Sigmoid colon (tissue), 7 donors: ENCODE data around the gene EVC. TPM values are rescaled to one million over a fixed set of nuclear protein-coding genes. Genes with fewer than 3 reads are reported as not detected.
A peak's percentile ranks its signal among the peaks of the same experiment; 100 is the strongest.

ENCODE experiments used
- DNase-seq: peaks from one replicate; pipeline ENCODE4 v3.0.0-alpha.2; 2019
- H3K27ac ChIP-seq, 4 donors: fragments of 200-600 bp; sonication (generic); one replicate each; pipeline ENCODE4 v1.5.1; 2016 to 2019; ENCODE audit warnings: mild to moderate bottlenecking in 1 of 4
- H3K27me3 ChIP-seq, 3 donors: fragments of 200-600 bp; sonication (generic); one replicate each; pipeline ENCODE4 v1.5.1; 2019; ENCODE audit warnings: mild to moderate bottlenecking in 1 of 3
- H3K36me3 ChIP-seq, 4 donors: fragments of 200-600 bp; sonication (generic); one replicate each; pipeline ENCODE4 v1.5.1; 2016 to 2019
- H3K4me1 ChIP-seq, 4 donors: fragments of 200-600 bp; sonication (generic); one replicate each; pipeline ENCODE4 v1.5.1; 2017 to 2019
- H3K4me3 ChIP-seq, 4 donors: fragments of 200-600 bp; sonication (generic); one replicate each; pipeline ENCODE4 v1.5.1; 2017 to 2019; ENCODE audit warnings: mild to moderate bottlenecking in 2 of 4, moderate library complexity in 1 of 4
- H3K9me3 ChIP-seq, 4 donors: fragments of 200-600 bp in 3 of 4; sonication (generic) in 3 of 4; one replicate each; pipeline versions ENCODE4 v1.5.1 to v1.6.1; 2013 to 2019
- EP300 ChIP-seq, 4 donors: sonication (generic); formaldehyde crosslinking; IDR thresholded peaks; one replicate each; pipeline ENCODE4 v1.6.1; 2017; ENCODE audit warnings: antibody characterized with exemption in 4 of 4
- POLR2A ChIP-seq, 2 donors: fragments of 450-650 bp; IDR thresholded peaks; one replicate each; pipeline ENCODE4 v1.6.1; 2016; ENCODE audit warnings: antibody characterized with exemption in 2 of 2, mild to moderate bottlenecking in 2 of 2, moderate library complexity in 2 of 2
- POLR2AphosphoS5 ChIP-seq, 4 donors: sonication (generic); formaldehyde crosslinking; IDR thresholded peaks; one replicate each; pipeline ENCODE4 v1.6.1; 2017; ENCODE audit warnings: antibody characterized with exemption in 4 of 4
- WGBS, 2 donors: extraction: QIAGEN DNeasy Blood & Tissue Kit; methylation state at CpG; one replicate each; pipeline ENCODE4 v1.1.7; 2013; 5-methylcytosine and 5-hydroxymethylcytosine counted together
- intact Hi-C: fragments of 100-400 bp; cut with DNase I; formaldehyde crosslinking; loops from one replicate; pipeline ENCODE4 v1.15.1; 2023
- polyA plus RNA-seq, 3 donors: library from polyadenylated mRNA; stranded (reverse); fragments of 200-250 nt; gene quantifications; one replicate each; pipeline ENCODE4 v1.2.3, GENCODE V29; 2013
- total RNA-seq, 4 donors: library from RNA; depleted of rRNA; stranded (reverse); fragments of >200 nt; gene quantifications; one replicate each; pipeline ENCODE4 v1.1.0, GENCODE V29; 2016
- TF ChIP-seq, protein P1 (sequence below), 4 experiments: fragments of 450-650 bp in 3 of 4; fragments of 200-600 bp in 1 of 4; IDR thresholded peaks; one replicate each; pipeline ENCODE4 v1.5.1; 2016 to 2019; ENCODE audit warnings: antibody characterized with exemption in 4 of 4, mild to moderate bottlenecking in 3 of 4, moderate library complexity in 2 of 4
- donor health status: healthy with polysubstance abuse.
- donor health status: Bipolar disorder and iron deficiency.
- donor health status: healthy.

The EVC gene
- total and polyA plus RNA-seq, 7 donors: 0.46 to 35.2 (median 15.6) TPM

DNA sequence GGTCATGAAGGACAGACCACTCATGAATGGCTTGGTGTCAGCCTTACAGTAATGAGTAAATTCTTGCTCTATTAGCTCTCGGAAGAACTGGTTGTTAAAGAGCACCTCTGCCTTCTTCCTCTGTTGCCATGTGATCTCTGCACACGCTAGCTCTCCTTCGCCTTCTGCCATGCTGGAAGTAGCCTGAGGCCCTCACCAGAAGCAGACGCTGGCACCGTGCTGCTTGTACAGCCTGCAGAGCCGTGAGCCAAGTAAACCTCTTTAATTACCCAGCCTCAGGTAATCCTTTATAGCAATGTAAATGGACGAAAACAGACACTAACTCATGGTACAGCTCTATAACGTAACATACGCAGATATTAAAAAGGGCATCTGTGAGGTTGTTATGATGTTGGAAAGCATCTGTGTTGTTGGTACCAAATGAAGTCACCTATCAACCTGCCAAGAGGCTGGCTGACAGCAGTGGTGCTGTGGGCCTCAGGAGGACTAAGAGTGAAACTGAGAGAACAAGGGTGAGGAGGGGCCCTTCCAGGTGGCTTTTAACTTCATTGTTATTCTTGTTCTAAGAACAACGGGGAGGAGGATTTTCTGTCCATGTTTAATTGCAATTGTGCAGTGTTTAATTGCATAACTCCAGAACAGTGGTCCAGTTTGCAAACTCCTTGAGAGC is 112.7 kb downstream of the EVC start:
- TF ChIP-seq EP300 (IDR thresholded peaks at IDR 0.05) (no peak), POLR2A (IDR thresholded peaks at IDR 0.05) (no peak), POLR2AphosphoS5 (IDR thresholded peaks at IDR 0.05) (no peak)
- TF ChIP-seq, protein P1, sequence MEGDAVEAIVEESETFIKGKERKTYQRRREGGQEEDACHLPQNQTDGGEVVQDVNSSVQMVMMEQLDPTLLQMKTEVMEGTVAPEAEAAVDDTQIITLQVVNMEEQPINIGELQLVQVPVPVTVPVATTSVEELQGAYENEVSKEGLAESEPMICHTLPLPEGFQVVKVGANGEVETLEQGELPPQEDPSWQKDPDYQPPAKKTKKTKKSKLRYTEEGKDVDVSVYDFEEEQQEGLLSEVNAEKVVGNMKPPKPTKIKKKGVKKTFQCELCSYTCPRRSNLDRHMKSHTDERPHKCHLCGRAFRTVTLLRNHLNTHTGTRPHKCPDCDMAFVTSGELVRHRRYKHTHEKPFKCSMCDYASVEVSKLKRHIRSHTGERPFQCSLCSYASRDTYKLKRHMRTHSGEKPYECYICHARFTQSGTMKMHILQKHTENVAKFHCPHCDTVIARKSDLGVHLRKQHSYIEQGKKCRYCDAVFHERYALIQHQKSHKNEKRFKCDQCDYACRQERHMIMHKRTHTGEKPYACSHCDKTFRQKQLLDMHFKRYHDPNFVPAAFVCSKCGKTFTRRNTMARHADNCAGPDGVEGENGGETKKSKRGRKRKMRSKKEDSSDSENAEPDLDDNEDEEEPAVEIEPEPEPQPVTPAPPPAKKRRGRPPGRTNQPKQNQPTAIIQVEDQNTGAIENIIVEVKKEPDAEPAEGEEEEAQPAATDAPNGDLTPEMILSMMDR (IDR thresholded peaks at IDR 0.05): no peak
- no peaks in the 10 kb centered on the region for H3K9me3 ChIP-seq
- H3K4me3 ChIP-seq: no peak overlapping the region
- H3K27me3 ChIP-seq: no peaks in the 10 kb centered on the region
- no peaks in the 10 kb centered on the region for H3K4me1 ChIP-seq
- no peak for DNase-seq
- WGBS, 2 donors: 78 to 88% methylated on average over 10 of the region's 10 CpGs
- H3K36me3 ChIP-seq: peaks cover 0 to 44% (median 9%) of the 10 kb centered on the region in 4 donors
- no peak overlapping the region for H3K27ac ChIP-seq
- intact Hi-C loops: no loop called here

DNA sequence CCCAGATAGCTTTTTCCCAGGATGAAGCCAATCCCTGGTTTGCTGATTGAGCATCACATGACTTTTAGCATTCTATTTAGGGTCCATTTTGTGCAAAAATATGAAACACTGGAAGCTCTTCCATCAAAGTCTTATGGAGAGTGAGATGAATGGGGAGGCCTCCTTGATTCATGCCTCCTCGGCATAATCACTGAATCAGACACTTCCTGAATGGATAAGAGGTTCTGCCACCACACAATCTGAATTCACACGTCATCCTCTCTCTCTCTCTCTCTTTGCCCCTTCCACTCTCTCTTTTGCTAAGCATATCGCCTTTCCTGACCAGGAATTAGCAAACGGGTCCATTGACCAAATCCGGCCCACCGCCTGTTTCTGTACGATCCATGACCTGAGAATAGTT is 113.2 kb downstream of the EVC start:
- intact Hi-C loops: no loop called here
- Histone ChIP-seq H3K27ac (no peak overlapping the region), H3K9me3 (no peaks in the 10 kb centered on the region), H3K36me3 (peaks cover 0 to 39% (median 9%) of the 10 kb centered on the region in 4 donors), H3K4me3 (no peak overlapping the region), H3K27me3 (no peaks in the 10 kb centered on the region), H3K4me1 (no peaks in the 10 kb centered on the region)
- no peak for TF ChIP-seq EP300 (IDR thresholded peaks at IDR 0.05)
- DNase-seq: no peak
- WGBS, 2 donors: 86 to 87% methylated on average over 7 of the region's 7 CpGs

DNA sequence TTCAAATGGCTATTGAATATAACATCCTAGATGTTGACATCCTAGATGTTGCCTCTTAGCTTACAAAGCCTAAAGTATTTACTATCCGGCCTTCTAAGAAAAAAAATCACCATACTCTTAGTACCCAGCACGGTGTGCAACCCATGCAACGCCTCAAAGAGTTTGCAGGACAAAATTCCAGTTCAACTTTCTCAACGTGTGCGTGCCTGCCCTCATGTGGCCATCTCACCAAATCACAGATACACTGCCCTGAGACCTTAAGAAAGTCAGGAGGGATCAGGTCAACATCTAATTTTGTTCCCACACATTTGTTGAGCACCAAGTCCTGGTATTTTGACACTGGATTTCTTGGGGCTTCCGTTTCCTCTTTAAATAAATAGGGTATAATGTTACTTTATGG is 113.6 kb downstream of the EVC start:
- H3K27me3 ChIP-seq: no peaks in the 10 kb centered on the region
- no peak for DNase-seq
- H3K9me3 ChIP-seq: no peaks in the 10 kb centered on the region
- peaks cover 0 to 35% (median 9%) of the 10 kb centered on the region in 4 donors for H3K36me3 ChIP-seq
- intact Hi-C loops: no loop called here
- TF ChIP-seq, protein P1 (IDR thresholded peaks at IDR 0.05): peak in 1 of 4 experiments; percentile 12
- TF ChIP-seq POLR2AphosphoS5 (IDR thresholded peaks at IDR 0.05) (no peak), POLR2A (IDR thresholded peaks at IDR 0.05) (no peak), EP300 (IDR thresholded peaks at IDR 0.05) (no peak)
- no peak overlapping the region for H3K27ac ChIP-seq
- no peaks in the 10 kb centered on the region for H3K4me1 ChIP-seq
- no peak overlapping the region for H3K4me3 ChIP-seq
- WGBS, 2 donors: 56 to 66% methylated on average over 6 of the region's 6 CpGs

DNA sequence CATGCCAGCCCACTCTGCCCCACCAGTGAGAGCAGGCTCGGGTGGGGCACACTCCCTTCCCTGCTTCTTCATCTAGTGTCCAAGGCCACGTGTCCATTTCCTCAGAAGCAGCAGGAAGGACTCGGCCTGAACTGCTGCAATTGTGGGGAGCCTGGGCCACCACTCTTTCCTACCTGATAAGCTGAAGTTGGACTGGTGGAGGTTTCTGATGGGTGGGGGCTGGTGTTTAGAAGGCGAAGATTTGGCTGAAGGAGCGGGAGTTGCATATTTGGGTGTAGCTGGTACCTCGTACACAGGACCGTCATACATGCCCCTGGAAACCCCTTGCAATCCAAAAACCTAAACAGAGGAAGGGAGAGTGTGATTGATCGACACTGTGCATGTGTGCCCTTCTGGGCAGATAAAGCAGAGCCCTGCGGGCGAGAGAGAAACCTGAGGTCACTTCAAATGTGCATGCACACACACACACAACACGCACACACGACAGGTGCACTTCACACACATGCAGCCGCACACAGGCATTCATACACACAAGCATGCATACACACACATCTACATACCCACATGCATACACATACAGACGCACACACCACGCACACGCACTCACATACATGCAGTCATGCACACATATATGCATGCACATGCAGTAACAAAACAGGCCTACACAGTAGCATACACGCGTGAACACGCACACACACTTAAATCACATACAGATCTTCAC is 114.5 kb downstream of the EVC start:
- intact Hi-C loops: no loop called here
- TF ChIP-seq POLR2A (IDR thresholded peaks at IDR 0.05) (no peak), EP300 (IDR thresholded peaks at IDR 0.05) (no peak), POLR2AphosphoS5 (IDR thresholded peaks at IDR 0.05) (no peak)
- TF ChIP-seq, protein P1 (IDR thresholded peaks at IDR 0.05): no peak
- Histone ChIP-seq H3K27me3 (no peaks in the 10 kb centered on the region), H3K27ac (no peak overlapping the region), H3K9me3 (no peaks in the 10 kb centered on the region), H3K36me3 (peaks cover 0 to 26% (median 8%) of the 10 kb centered on the region in 4 donors), H3K4me1 (no peaks in the 10 kb centered on the region), H3K4me3 (no peak overlapping the region)
- WGBS, 2 donors: 81 to 88% methylated on average over 19 of the region's 19 CpGs
- no peak for DNase-seq

DNA sequence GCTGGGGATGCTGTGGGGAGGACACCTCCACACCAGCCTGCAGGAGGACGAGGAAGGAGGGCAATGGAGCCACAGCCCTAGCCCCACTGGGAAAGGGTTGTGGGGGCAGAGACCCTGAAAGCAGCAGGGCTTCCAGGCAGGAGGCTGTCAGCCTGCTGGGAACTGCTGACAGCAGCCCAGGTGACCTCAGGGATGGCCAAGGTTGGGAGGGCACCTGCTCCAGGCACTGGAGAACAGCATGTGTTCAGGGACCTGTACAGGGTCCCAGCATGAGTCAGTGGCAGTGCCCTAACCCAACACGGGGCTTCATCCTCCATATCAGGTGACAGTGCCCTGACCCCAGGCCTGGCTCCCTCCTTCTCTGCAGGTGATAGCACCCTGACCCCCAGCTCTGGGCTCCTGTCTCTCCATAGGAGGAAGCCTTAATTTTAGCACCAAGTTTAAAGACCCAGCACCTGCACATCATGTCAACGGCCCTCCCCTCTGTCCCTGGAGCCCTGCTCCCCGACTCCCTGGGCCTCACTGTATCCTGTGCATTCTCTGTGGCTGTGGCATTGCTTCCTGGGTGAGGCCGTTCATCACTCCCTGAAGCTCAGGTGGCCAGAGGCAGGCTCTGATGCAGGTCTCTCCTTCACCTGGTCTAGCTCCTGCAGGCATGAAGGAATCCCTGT is 115.6 kb downstream of the EVC start:
- peaks cover 0 to 16% (median 0%) of the 10 kb centered on the region in 4 donors for H3K36me3 ChIP-seq
- H3K27me3 ChIP-seq: no peaks in the 10 kb centered on the region
- no peak overlapping the region for H3K27ac ChIP-seq
- DNase-seq: no peak
- TF ChIP-seq EP300 (IDR thresholded peaks at IDR 0.05) (no peak), POLR2AphosphoS5 (IDR thresholded peaks at IDR 0.05) (no peak), POLR2A (IDR thresholded peaks at IDR 0.05) (no peak)
- TF ChIP-seq, protein P1 (IDR thresholded peaks at IDR 0.05): no peak
- no peak overlapping the region for H3K4me3 ChIP-seq
- no peaks in the 10 kb centered on the region for H3K4me1 ChIP-seq
- intact Hi-C loops: no loop called here
- no peaks in the 10 kb centered on the region for H3K9me3 ChIP-seq
- 45 to 54% methylated on average over 5 of the region's 5 CpGs for WGBS, 2 donors
